Hepatocyte (in vitro differentiated cells): ENCODE data around the gene IFI27L1. TPM values are rescaled to one million over a fixed set of nuclear protein-coding genes. Genes with fewer than 3 reads are reported as not detected.

Experiments
- DNase-seq: peaks from one replicate; pipeline ENCODE4 v3.0.0-alpha.2; 2016; ENCODE audit warnings: low spot score
- H2AFZ ChIP-seq: fragments of 200-600 bp; sonication (generic); 2 replicates; pipeline ENCODE4 v1.6.0; 2016; ENCODE audit warnings: antibody characterized with exemption, mild to moderate bottlenecking
- H3K27ac ChIP-seq: fragments of 200-600 bp; sonication (generic); 2 replicates; pipeline ENCODE4 v1.5.1; 2016; ENCODE audit warnings: mild to moderate bottlenecking
- H3K27me3 ChIP-seq: fragments of 200-600 bp; sonication (generic); 2 replicates; pipeline ENCODE4 v1.6.1; 2016
- H3K36me3 ChIP-seq: fragments of 200-600 bp; sonication (generic); replicated peaks from 2 replicates; pipeline ENCODE4 v1.5.1; 2016; ENCODE audit warnings: low read depth; ENCODE audit not compliant: insufficient read depth
- H3K4me1 ChIP-seq: fragments of 200-600 bp; sonication (generic); 2 replicates; pipeline ENCODE4 v1.5.1; 2016; ENCODE audit warnings: mild to moderate bottlenecking, moderate library complexity; ENCODE audit not compliant: insufficient read depth
- H3K4me2 ChIP-seq: fragments of 200-600 bp; sonication (generic); 2 replicates; pipeline ENCODE4 v1.6.0; 2016
- H3K4me3 ChIP-seq: fragments of 200-600 bp; sonication (generic); 2 replicates; pipeline ENCODE4 v1.5.1; 2016; ENCODE audit warnings: mild to moderate bottlenecking
- H3K79me2 ChIP-seq: fragments of 200-600 bp; sonication (generic); 2 replicates; pipeline ENCODE4 v1.6.0; 2017; ENCODE audit warnings: mild to moderate bottlenecking
- H3K9me2 ChIP-seq: fragments of 200-600 bp; sonication (generic); replicated peaks from 2 replicates; pipeline ENCODE4 v1.6.0; 2017; ENCODE audit warnings: mild to moderate bottlenecking; ENCODE audit not compliant: insufficient read depth
- H3K9me3 ChIP-seq: fragments of 200-600 bp; sonication (generic); 2 replicates; pipeline ENCODE4 v1.5.1; 2016; ENCODE audit warnings: low read depth, mild to moderate bottlenecking
- H4K20me1 ChIP-seq: fragments of 200-600 bp; sonication (generic); 2 replicates; pipeline ENCODE4 v1.6.0; 2016; ENCODE audit warnings: mild to moderate bottlenecking; ENCODE audit not compliant: insufficient read depth, poor library complexity, severe bottlenecking
- CTCF ChIP-seq: fragments of 200-600 bp; sonication (generic); IDR thresholded peaks from 2 replicates; pipeline ENCODE4 v1.5.1; 2016; ENCODE audit warnings: antibody characterized with exemption, mild to moderate bottlenecking; ENCODE audit not compliant: poor library complexity
- EZH2 ChIP-seq: fragments of 200-600 bp; sonication (generic); IDR thresholded peaks from 2 replicates; pipeline ENCODE4 v1.6.1; 2016; ENCODE audit warnings: antibody characterized with exemption, mild to moderate bottlenecking, borderline replicate concordance
- EZH2phosphoT487 ChIP-seq: fragments of 200-600 bp; sonication (generic); IDR thresholded peaks from one replicate; pipeline ENCODE4 v1.6.1; 2018; ENCODE audit warnings: antibody characterized with exemption, mild to moderate bottlenecking, low read depth, moderate library complexity; ENCODE audit not compliant: unreplicated experiment, severe bottlenecking
- WGBS: methylation state at CpG from one replicate; pipeline ENCODE4 v1.1.6; 2016; ENCODE audit warnings: low lambda C conversion rate; ENCODE audit errors: missing lambda C conversion rate; 5-methylcytosine and 5-hydroxymethylcytosine counted together
- polyA plus RNA-seq: library from polyadenylated mRNA; unstranded; fragments of >200 nt; fragmentation: Nextera tagmentation; extraction: Ambion mirVana; gene quantifications from 2 replicates; pipeline ENCODE4 v1.2.1, GENCODE V29; 2016
- total RNA-seq: library from RNA; depleted of rRNA; stranded (reverse); fragments of >200 nt; gene quantifications from 2 replicates; pipeline ENCODE4 v1.2.3, GENCODE V29; 2014

IFI27L1 gene
- total and polyA plus RNA-seq, 2 experiments from 2014 or later: 18.9 to 29.4 TPM

GRCh38 chr14:94056579-94057308 lies 24.4 kb upstream of the IFI27L1 start:
- Histone ChIP-seq H3K27me3 (no peaks in the 10 kb centered on the region), H3K79me2 (peaks cover 29% of the 10 kb centered on the region), H3K4me2 (no peak overlapping the region), H3K9me2 (no peaks in the 10 kb centered on the region), H3K27ac (no peak overlapping the region), H3K9me3 (no peaks in the 10 kb centered on the region), H3K4me3 (no peak overlapping the region), H2AFZ (no peak overlapping the region), H3K36me3 (peaks cover 7% of the 10 kb centered on the region), H4K20me1 (peaks cover 2% of the 10 kb centered on the region), H3K4me1 (peaks cover 6% of the 10 kb centered on the region)
- 97% methylated on average over 6 of the region's 6 CpGs for WGBS
- TF ChIP-seq EZH2 (no peak), CTCF (no peak), EZH2phosphoT487 (no peak)
- no peak for DNase-seq

GRCh38 chr14:94058128-94058673 lies 22.9 kb upstream of the IFI27L1 start:
- Histone ChIP-seq H3K4me2 (no peak overlapping the region), H3K27me3 (no peaks in the 10 kb centered on the region), H3K4me3 (no peak overlapping the region), H3K4me1 (peaks cover 6% of the 10 kb centered on the region), H4K20me1 (peaks cover 9% of the 10 kb centered on the region), H3K9me2 (no peaks in the 10 kb centered on the region), H3K9me3 (no peaks in the 10 kb centered on the region), H3K36me3 (peaks cover 7% of the 10 kb centered on the region), H2AFZ (no peak overlapping the region), H3K27ac (peak overlapping the region; percentile 14), H3K79me2 (peaks cover 43% of the 10 kb centered on the region)
- 78% methylated on average over 1 of the region's 1 CpG for WGBS
- TF ChIP-seq CTCF (no peak), EZH2 (no peak), EZH2phosphoT487 (no peak)
- no peak for DNase-seq

- Histone ChIP-seq H3K27ac (peak overlapping the region; percentile 53), H2AFZ (no peak overlapping the region), H3K4me1 (peaks cover 6% of the 10 kb centered on the region), H3K36me3 (peaks cover 7% of the 10 kb centered on the region), H3K4me3 (no peak overlapping the region), H3K9me2 (no peaks in the 10 kb centered on the region), H3K27me3 (no peaks in the 10 kb centered on the region), H4K20me1 (peaks cover 14% of the 10 kb centered on the region), H3K9me3 (no peaks in the 10 kb centered on the region), H3K4me2 (no peak overlapping the region), H3K79me2 (peaks cover 48% of the 10 kb centered on the region)
- peak; percentile 43 for DNase-seq
- 83% methylated on average over 5 of the region's 5 CpGs for WGBS
- no peak for TF ChIP-seq EZH2phosphoT487
Observed at GRCh38 chr14:94058674-94059138, 22.4 kb upstream of the IFI27L1 start.

GRCh38 chr14:94059998-94060397 lies 21.1 kb upstream of the IFI27L1 start:
- Histone ChIP-seq H3K9me2 (no peaks in the 10 kb centered on the region), H3K4me2 (no peak overlapping the region), H3K27me3 (no peaks in the 10 kb centered on the region), H2AFZ (no peak overlapping the region), H3K4me1 (peaks cover 6% of the 10 kb centered on the region), H3K36me3 (peaks cover 7% of the 10 kb centered on the region), H3K9me3 (no peaks in the 10 kb centered on the region), H4K20me1 (peaks cover 23% of the 10 kb centered on the region), H3K27ac (no peak overlapping the region), H3K4me3 (no peak overlapping the region), H3K79me2 (peaks cover 61% of the 10 kb centered on the region)
- no peak for DNase-seq
- 67% methylated on average over 5 of the region's 5 CpGs for WGBS
- TF ChIP-seq EZH2phosphoT487: no peak
- no peak for TF ChIP-seq EZH2
- TF ChIP-seq CTCF: no peak
